PC-3 (cell line): ENCODE data around the gene ODAPH. TPM values are rescaled to one million over a fixed set of nuclear protein-coding genes. Genes with fewer than 3 reads are reported as not detected.

Experiments
- ATAC-seq: fragments of 200-7000 bp; cut with Tn5 transposase; 2 replicates; pipeline ENCODE4 v1.9.1; 2020; ENCODE audit warnings: mild to moderate bottlenecking, moderate library complexity
- BruUV-seq: library from RNA; stranded (reverse); fragments of 400-500 nt; replicated peaks from 2 replicates; lab custom pipeline; 2021; lab: Mats Ljungman, UMichigan
- CTCF ChIA-PET: fragments of 300-600 bp; sonication (Branson Sonifier 250); formaldehyde crosslinking; loops from one replicate; lab custom pipeline; 2022; ENCODE audit warnings: antibody characterized with exemption; lab: Charles Lee
- POLR2A ChIA-PET: fragments of 300-600 bp; sonication (Branson Sonifier 250); formaldehyde crosslinking; loops from one replicate; lab custom pipeline; 2022; ENCODE audit warnings: antibody characterized with exemption; ENCODE audit not compliant: unreplicated experiment; lab: Charles Lee
- DNase-seq: peaks from one replicate; pipeline ENCODE4 v3.0.0-alpha.2; 2015
- H2AFZ ChIP-seq: fragments of 300-600 bp; sonication (generic); 2 replicates; pipeline ENCODE4 v1.6.0; 2016; ENCODE audit warnings: antibody characterized with exemption, low read length
- H3F3A ChIP-seq: fragments of 300-600 bp; sonication (generic); one replicate; pipeline ENCODE4 v1.6.0; 2017; ENCODE audit warnings: antibody characterized with exemption, low read length, control low read depth, mild to moderate bottlenecking; ENCODE audit not compliant: unreplicated experiment
- H3K27ac ChIP-seq: fragments of 300-600 bp; sonication (generic); 2 replicates; pipeline ENCODE4 v1.5.1; 2016; ENCODE audit warnings: mild to moderate bottlenecking, low read length
- H3K27me3 ChIP-seq: fragments of 300-600 bp; sonication (generic); 2 replicates; pipeline ENCODE4 v1.6.1; 2016; ENCODE audit warnings: low read length, mixed read lengths
- H3K36me3 ChIP-seq: fragments of 300-600 bp; sonication (generic); 2 replicates; pipeline ENCODE4 v1.6.1; 2016; ENCODE audit warnings: low read depth, mixed run types, low read length, mixed read lengths
- H3K4me1 ChIP-seq: fragments of 300-600 bp; sonication (generic); 2 replicates; pipeline ENCODE4 v1.5.1; 2016; ENCODE audit warnings: low read length; ENCODE audit not compliant: insufficient read depth
- H3K4me2 ChIP-seq: fragments of 300-600 bp; sonication (generic); 2 replicates; pipeline ENCODE4 v1.6.0; 2016; ENCODE audit warnings: low read length
- H3K4me3 ChIP-seq: fragments of 300-600 bp; sonication (generic); 2 replicates; pipeline ENCODE4 v1.5.1; 2016; ENCODE audit warnings: mild to moderate bottlenecking, low read length, mixed read lengths
- H3K79me2 ChIP-seq: fragments of 300-600 bp; sonication (generic); 2 replicates; pipeline ENCODE4 v1.6.1; 2017; ENCODE audit warnings: low read length, mixed read lengths
- H3K9ac ChIP-seq: fragments of 300-600 bp; sonication (generic); 2 replicates; pipeline ENCODE4 v1.6.0; 2016; ENCODE audit warnings: mild to moderate bottlenecking, low read length
- H3K9me2 ChIP-seq: fragments of 300-600 bp; sonication (generic); replicated peaks from 2 replicates; pipeline ENCODE4 v1.6.1; 2016; ENCODE audit warnings: mixed run types, low read length, mixed read lengths
- H3K9me3 ChIP-seq: fragments of 300-600 bp; sonication (generic); 2 replicates; pipeline ENCODE4 v1.6.1; 2016; ENCODE audit warnings: low read length, mixed read lengths
- H4K20me1 ChIP-seq: fragments of 300-600 bp; sonication (generic); 2 replicates; pipeline ENCODE4 v1.6.1; 2016; ENCODE audit warnings: low read length, mixed read lengths
- EZH2 ChIP-seq: fragments of 300-600 bp; sonication (generic); IDR thresholded peaks from one replicate; pipeline ENCODE4 v1.6.1; 2017; ENCODE audit warnings: antibody characterized with exemption, mild to moderate bottlenecking, low read length; ENCODE audit not compliant: unreplicated experiment
- EZH2phosphoT487 ChIP-seq: fragments of 300-600 bp; sonication (generic); IDR thresholded peaks from 2 replicates; pipeline ENCODE4 v1.6.1; 2018; ENCODE audit warnings: mild to moderate bottlenecking, antibody characterized with exemption, low read length, borderline replicate concordance
- intact Hi-C: fragments of 100-400 bp; cut with micrococcal nuclease; formaldehyde crosslinking; loops from 2 replicates; pipeline ENCODE4 v1.9.0; 2023
- total RNA-seq: library from RNA; depleted of rRNA; stranded (reverse); fragments of >200 nt; gene quantifications from 2 replicates; pipeline ENCODE4 v1.2.3, GENCODE V29; 2014
- TF ChIP-seq, protein P1 (sequence below): fragments of 300-600 bp; sonication (generic); conservative IDR thresholded peaks from 2 replicates; pipeline ENCODE4 v1.5.1; 2017; ENCODE audit warnings: antibody characterized with exemption, low read depth, mild to moderate bottlenecking, low read length

The ODAPH gene
- total RNA-seq, 1 experiment from 2014 or later = not detected

DNA sequence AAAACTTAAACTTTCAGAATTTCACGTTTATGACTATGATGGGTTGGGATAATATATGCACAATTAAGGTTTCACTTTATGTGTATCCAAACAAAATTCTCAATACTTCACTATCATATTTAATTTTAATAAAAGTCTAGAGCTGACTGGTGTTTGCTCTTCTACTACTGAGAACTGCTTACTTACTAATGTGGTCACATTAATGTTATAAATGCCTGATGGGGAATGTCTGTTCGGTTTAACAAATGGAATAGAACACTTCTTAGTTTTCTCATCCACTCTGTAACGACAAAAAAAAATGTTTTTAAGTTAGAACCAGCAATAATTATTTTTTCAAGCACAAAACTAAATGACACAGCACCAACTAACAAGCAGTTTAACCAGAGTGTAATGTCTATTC is 40.2 kb downstream of the ODAPH start:
- no peaks in the 10 kb centered on the region for H3K79me2 ChIP-seq
- H3K27me3 ChIP-seq = no peaks in the 10 kb centered on the region
- ChIA-PET CTCF (no interaction called here), POLR2A (no interaction called here)
- H3K9ac ChIP-seq = no peak overlapping the region
- ATAC-seq (no peak), DNase-seq (no peak)
- no TSS peak for BruUV-seq
- H3K27ac ChIP-seq = no peak overlapping the region
- no peaks in the 10 kb centered on the region for H3K9me2 ChIP-seq
- TF ChIP-seq EZH2 (no peak), EZH2phosphoT487 (no peak)
- TF ChIP-seq, protein P1, sequence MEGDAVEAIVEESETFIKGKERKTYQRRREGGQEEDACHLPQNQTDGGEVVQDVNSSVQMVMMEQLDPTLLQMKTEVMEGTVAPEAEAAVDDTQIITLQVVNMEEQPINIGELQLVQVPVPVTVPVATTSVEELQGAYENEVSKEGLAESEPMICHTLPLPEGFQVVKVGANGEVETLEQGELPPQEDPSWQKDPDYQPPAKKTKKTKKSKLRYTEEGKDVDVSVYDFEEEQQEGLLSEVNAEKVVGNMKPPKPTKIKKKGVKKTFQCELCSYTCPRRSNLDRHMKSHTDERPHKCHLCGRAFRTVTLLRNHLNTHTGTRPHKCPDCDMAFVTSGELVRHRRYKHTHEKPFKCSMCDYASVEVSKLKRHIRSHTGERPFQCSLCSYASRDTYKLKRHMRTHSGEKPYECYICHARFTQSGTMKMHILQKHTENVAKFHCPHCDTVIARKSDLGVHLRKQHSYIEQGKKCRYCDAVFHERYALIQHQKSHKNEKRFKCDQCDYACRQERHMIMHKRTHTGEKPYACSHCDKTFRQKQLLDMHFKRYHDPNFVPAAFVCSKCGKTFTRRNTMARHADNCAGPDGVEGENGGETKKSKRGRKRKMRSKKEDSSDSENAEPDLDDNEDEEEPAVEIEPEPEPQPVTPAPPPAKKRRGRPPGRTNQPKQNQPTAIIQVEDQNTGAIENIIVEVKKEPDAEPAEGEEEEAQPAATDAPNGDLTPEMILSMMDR = no peak
- H3F3A ChIP-seq = no peaks in the 10 kb centered on the region
- no peak overlapping the region for H2AFZ ChIP-seq
- no peak overlapping the region for H3K4me3 ChIP-seq
- no peaks in the 10 kb centered on the region for H3K36me3 ChIP-seq
- H4K20me1 ChIP-seq = no peaks in the 10 kb centered on the region
- no peaks in the 10 kb centered on the region for H3K9me3 ChIP-seq
- H3K4me1 ChIP-seq = no peaks in the 10 kb centered on the region
- intact Hi-C loops = no loop called here
- H3K4me2 ChIP-seq = no peak overlapping the region

- Histone ChIP-seq H3K4me1 (no peaks in the 10 kb centered on the region), H3K36me3 (no peaks in the 10 kb centered on the region), H3K27me3 (no peaks in the 10 kb centered on the region), H3K4me2 (no peak overlapping the region), H3K4me3 (no peak overlapping the region), H3K9me2 (no peaks in the 10 kb centered on the region), H2AFZ (no peak overlapping the region), H3K27ac (no peak overlapping the region), H3K79me2 (no peaks in the 10 kb centered on the region), H3K9me3 (no peaks in the 10 kb centered on the region), H4K20me1 (no peaks in the 10 kb centered on the region), H3F3A (no peaks in the 10 kb centered on the region), H3K9ac (no peak overlapping the region)
- ChIA-PET CTCF (no interaction called here), POLR2A (no interaction called here)
- ATAC-seq (no peak), DNase-seq (peak; percentile 8)
- no TSS peak for BruUV-seq
- intact Hi-C loops = no loop called here
- TF ChIP-seq EZH2 (no peak), EZH2phosphoT487 (no peak)
- TF ChIP-seq, protein P1 = no peak
Observed at GRCh38 chr4:75598390-75598789, 42.5 kb downstream of the ODAPH start.

DNA sequence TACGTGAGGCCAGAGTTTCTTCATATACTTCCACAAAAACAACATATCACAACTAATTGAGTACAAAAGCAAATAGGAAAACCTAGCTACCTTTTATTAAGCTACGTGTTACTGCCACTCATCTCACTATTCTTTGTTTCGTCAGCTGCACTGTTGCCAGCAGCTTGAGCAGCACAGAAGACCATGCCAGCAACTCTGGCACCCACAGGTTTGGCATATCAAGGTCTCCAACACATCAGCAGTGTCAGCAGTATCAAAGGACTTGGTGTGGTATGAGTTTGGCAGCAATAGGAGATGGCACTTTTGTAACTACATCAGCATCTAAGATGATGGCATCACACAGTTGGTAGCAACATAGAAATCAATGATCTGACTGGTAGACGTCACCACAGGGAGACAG is 43.8 kb downstream of the ODAPH start:
- ATAC-seq (no peak), DNase-seq (no peak)
- H2AFZ ChIP-seq = no peak overlapping the region
- no peak overlapping the region for H3K4me3 ChIP-seq
- H3K9ac ChIP-seq = no peak overlapping the region
- intact Hi-C loops = no loop called here
- no peaks in the 10 kb centered on the region for H3F3A ChIP-seq
- ChIA-PET CTCF (no interaction called here), POLR2A (no interaction called here)
- H3K4me1 ChIP-seq = no peaks in the 10 kb centered on the region
- H3K36me3 ChIP-seq = no peaks in the 10 kb centered on the region
- H3K9me2 ChIP-seq = no peaks in the 10 kb centered on the region
- H3K27ac ChIP-seq = no peak overlapping the region
- H3K4me2 ChIP-seq = no peak overlapping the region
- no peaks in the 10 kb centered on the region for H3K27me3 ChIP-seq
- H3K9me3 ChIP-seq = no peaks in the 10 kb centered on the region
- no TSS peak for BruUV-seq
- no peak for TF ChIP-seq EZH2phosphoT487
- TF ChIP-seq, protein P1 = no peak
- no peak for TF ChIP-seq EZH2
- no peaks in the 10 kb centered on the region for H3K79me2 ChIP-seq
- H4K20me1 ChIP-seq = no peaks in the 10 kb centered on the region
